Measurements from ENCODE around the gene MAST4.

MAST4 gene

GRCh38 chr5:66603164-66603563, 7.0 kb downstream of the MAST4 start:
- no peak for TF ChIP-seq CTCF (conservative IDR thresholded peaks at IDR 0.05; ENCODE audit: low read length)
- no peak overlapping the region for H3K4me3 ChIP-seq (ENCODE audit: low read length)
- DNase-seq (ENCODE audit: low read depth), result no peak

DNA sequence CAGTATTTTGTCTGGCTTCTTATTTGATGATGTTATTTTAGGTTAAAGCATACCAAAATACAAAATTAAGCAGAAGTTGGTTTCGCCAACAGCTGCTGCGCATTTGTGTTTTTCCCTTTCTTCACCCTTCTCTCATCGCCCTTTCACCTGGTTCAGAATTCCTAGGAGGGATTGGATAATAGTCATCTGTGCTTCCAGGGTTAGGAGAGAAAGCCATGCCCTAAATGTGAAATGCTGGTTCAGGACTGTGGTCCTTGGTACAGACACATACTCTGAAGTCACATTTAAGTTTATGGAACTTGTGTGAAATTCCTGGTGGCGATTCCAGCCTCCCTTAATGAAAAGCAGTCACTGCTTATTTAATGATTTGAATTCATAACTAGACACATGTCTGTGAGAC, 7.7 kb downstream of the MAST4 start:
- TF ChIP-seq CTCF (conservative IDR thresholded peaks at IDR 0.05; ENCODE audit: low read length), result no peak
- DNase-seq (ENCODE audit: low read depth), result no peak
- H3K4me3 ChIP-seq (ENCODE audit: low read length), result no peak overlapping the region

DNA sequence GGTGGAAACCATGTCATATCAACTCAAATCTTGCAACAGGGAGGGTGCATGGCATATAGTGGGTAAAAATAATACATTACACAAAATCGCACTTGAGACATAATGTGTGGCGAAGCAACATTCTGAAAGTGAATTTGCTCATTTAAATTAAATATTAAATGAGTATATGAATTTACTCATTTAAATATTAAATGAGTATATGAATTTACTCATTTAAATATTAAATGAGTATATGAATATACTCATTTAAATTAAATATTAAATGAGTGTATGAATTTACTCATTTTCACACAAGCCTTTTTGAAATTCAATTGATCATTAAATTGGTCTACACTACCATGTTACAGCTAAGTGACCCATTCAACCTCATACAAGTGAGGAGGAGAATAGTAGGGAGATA, 10.5 kb downstream of the MAST4 start:
- DNase-seq (ENCODE audit: low read depth), result no peak
- TF ChIP-seq CTCF (conservative IDR thresholded peaks at IDR 0.05; ENCODE audit: low read length), result no peak
- H3K4me3 ChIP-seq (ENCODE audit: low read length), result no peak overlapping the region

GRCh38 chr5:66608501-66608900, 12.3 kb downstream of the MAST4 start:
- TF ChIP-seq CTCF (conservative IDR thresholded peaks at IDR 0.05; ENCODE audit: low read length), result no peak
- no peak overlapping the region for H3K4me3 ChIP-seq (ENCODE audit: low read length)
- no peak for DNase-seq (ENCODE audit: low read depth)

DNA sequence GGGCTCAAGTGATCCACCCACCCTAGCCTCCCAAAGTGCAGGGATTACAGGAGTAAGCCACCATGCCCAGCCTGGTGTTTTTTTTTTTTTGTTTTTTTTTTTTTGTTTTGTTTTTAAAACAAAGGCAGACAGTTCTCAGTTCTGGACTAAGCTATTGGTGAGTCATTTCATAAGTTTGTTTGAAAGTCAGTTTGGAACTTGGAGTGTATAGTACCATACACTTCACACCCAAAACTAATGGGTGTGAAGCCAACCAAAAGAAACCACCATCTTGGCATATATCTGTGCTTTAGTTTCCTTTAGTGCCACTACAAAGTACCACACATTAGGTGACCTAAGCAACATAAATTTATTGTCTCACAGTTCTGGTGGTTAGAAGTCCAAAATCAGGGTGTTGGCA, 13.4 kb downstream of the MAST4 start:
- no peak overlapping the region for H3K4me3 ChIP-seq (ENCODE audit: low read length)
- no peak for TF ChIP-seq CTCF (conservative IDR thresholded peaks at IDR 0.05; ENCODE audit: low read length)
- DNase-seq (ENCODE audit: low read depth), result no peak

DNA sequence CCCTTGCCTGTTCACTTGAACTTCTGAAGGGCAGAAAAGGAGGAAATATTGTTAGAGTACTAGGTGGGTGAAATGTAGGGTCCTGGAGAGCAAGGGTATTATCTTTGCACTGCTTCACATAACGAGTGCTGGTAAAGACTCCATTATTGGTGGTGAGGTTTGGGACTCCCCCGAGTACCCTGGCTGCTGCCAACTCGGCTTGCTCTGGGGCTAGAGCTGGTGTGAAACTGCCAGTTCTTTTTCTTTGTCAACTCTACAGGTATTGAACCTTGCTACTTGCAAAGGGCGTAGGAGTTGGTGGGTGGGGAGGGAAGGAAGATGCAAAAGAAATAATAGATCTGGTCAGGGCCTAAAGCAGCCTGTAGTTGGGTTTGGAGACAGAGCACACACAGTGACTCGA, 16.0 kb downstream of the MAST4 start:
- H3K4me3 ChIP-seq (ENCODE audit: low read length), result no peak overlapping the region
- TF ChIP-seq CTCF (conservative IDR thresholded peaks at IDR 0.05; ENCODE audit: low read length), result no peak
- no peak for DNase-seq (ENCODE audit: low read depth)

GRCh38 chr5:66615136-66615535, 18.9 kb downstream of the MAST4 start:
- H3K4me3 ChIP-seq (ENCODE audit: low read length), result no peak overlapping the region
- TF ChIP-seq CTCF (conservative IDR thresholded peaks at IDR 0.05; ENCODE audit: low read length), result no peak
- DNase-seq (ENCODE audit: low read depth), result no peak
